BE2C (cell line): Measurements from ENCODE around the gene DUS1L.

Source experiments
- DNase-seq: peaks from one replicate; pipeline ENCODE4 v3.0.0-alpha.2; 2020
- H3K27me3 ChIP-seq: fragments of 250-450 bp; sonication (Bioruptor Pico); 2 replicates; pipeline ENCODE4 v1.5.1; 2020; ENCODE audit warnings: mild to moderate bottlenecking
- H3K36me3 ChIP-seq: fragments of 250-450 bp; sonication (Bioruptor Pico); 2 replicates; pipeline ENCODE4 v1.5.1; 2020; ENCODE audit warnings: mild to moderate bottlenecking
- H3K4me1 ChIP-seq: fragments of 250-450 bp; sonication (Bioruptor Pico); 2 replicates; pipeline ENCODE4 v1.5.1; 2020
- H3K4me3 ChIP-seq: 2 replicates; pipeline ENCODE4 v1.5.1; 2011; ENCODE audit warnings: low read depth, low read length
- H3K9me3 ChIP-seq: fragments of 250-450 bp; sonication (Bioruptor Pico); 2 replicates; pipeline ENCODE4 v1.5.1; 2020
- CTCF ChIP-seq: IDR thresholded peaks from 2 replicates; pipeline ENCODE4 v1.5.1; 2012; ENCODE audit warnings: mild to moderate bottlenecking, low read depth, low read length

DUS1L gene

GRCh38 chr17:82051776-82052637 is 13.6 kb downstream of the DUS1L start, which contains the start of the genes GPS1 and RFNG:
TSS of gene GPS1 (plus strand) at chr17:82051898. CDS start at chr17:82051932, 34 bp downstream.
TSS of gene RFNG (minus strand) at chr17:82051811. CDS start at chr17:82051766, 45 bp downstream.
- no peak for TF ChIP-seq CTCF
- Histone ChIP-seq H3K4me3 (peak within 1 kb of the TSS; percentile 86), H3K4me1 (no peaks in the 10 kb centered on the region), H3K36me3 (peaks cover 37% of the 10 kb centered on the region), H3K9me3 (no peaks in the 10 kb centered on the region), H3K27me3 (0 out of 2 replicates have a peak, but pooled peaks cover 3% of the 10 kb centered on the region)
- peak; percentile 84 for DNase-seq

- no peak for DNase-seq
- TF ChIP-seq CTCF = no peak
- Histone ChIP-seq H3K36me3 (peaks cover 27% of the 10 kb centered on the region), H3K4me1 (no peaks in the 10 kb centered on the region), H3K4me3 (peak overlapping the region; percentile 53), H3K9me3 (no peaks in the 10 kb centered on the region), H3K27me3 (0 out of 2 replicates have a peak, but pooled peaks cover 3% of the 10 kb centered on the region)
These were observed 14.6 kb downstream of the DUS1L start for GRCh38 chr17:82050761-82051641.

GRCh38 chr17:82050152-82050760 is 15.3 kb downstream of the DUS1L start:
- H3K4me3 ChIP-seq = peak overlapping the region; percentile 53
- no peaks in the 10 kb centered on the region for H3K4me1 ChIP-seq
- H3K36me3 ChIP-seq = peaks cover 22% of the 10 kb centered on the region
- TF ChIP-seq CTCF = no peak
- H3K9me3 ChIP-seq = no peaks in the 10 kb centered on the region
- DNase-seq = no peak
- 0 out of 2 replicates have a peak, but pooled peaks cover 3% of the 10 kb centered on the region for H3K27me3 ChIP-seq

GRCh38 chr17:82049521-82049971 is 16.1 kb downstream of the DUS1L start:
- Histone ChIP-seq H3K4me1 (no peaks in the 10 kb centered on the region), H3K4me3 (no peak overlapping the region), H3K36me3 (peaks cover 15% of the 10 kb centered on the region), H3K9me3 (no peaks in the 10 kb centered on the region), H3K27me3 (0 out of 2 replicates have a peak, but pooled peaks cover 3% of the 10 kb centered on the region)
- DNase-seq = no peak
- TF ChIP-seq CTCF = no peak

- Histone ChIP-seq H3K27me3 (0 out of 2 replicates have a peak, but pooled peaks cover 3% of the 10 kb centered on the region), H3K9me3 (no peaks in the 10 kb centered on the region), H3K36me3 (peaks cover 11% of the 10 kb centered on the region), H3K4me3 (no peak overlapping the region), H3K4me1 (no peaks in the 10 kb centered on the region)
- no peak for DNase-seq
- TF ChIP-seq CTCF = no peak
These were observed 16.5 kb downstream of the DUS1L start for GRCh38 chr17:82049106-82049505.
